HEK293T (cell line): ENCODE data around the gene CADPS2.

Experiments
- ARNT ChIP-seq: fragments of 450-650 bp; IDR thresholded peaks from 2 replicates; pipeline ENCODE4 v1.6.1; 2017; ENCODE audit warnings: mild to moderate bottlenecking
- BHLHE40 ChIP-seq: fragments of 450-650 bp; IDR thresholded peaks from 2 replicates; pipeline ENCODE4 v1.6.1; 2016; ENCODE audit warnings: mild to moderate bottlenecking, moderate library complexity, borderline replicate concordance
- CTBP1 ChIP-seq: fragments of 450-650 bp; IDR thresholded peaks from 2 replicates; pipeline ENCODE4 v1.6.1; 2016; ENCODE audit warnings: borderline replicate concordance
- ELF4 ChIP-seq: fragments of 450-650 bp; IDR thresholded peaks from 2 replicates; pipeline ENCODE4 v1.6.1; 2017; ENCODE audit warnings: antibody characterized with exemption
- FOXA1 ChIP-seq: fragments of 450-650 bp; IDR thresholded peaks from 2 replicates; pipeline ENCODE4 v1.6.1; 2016; ENCODE audit warnings: mild to moderate bottlenecking
- FOXK2 ChIP-seq: fragments of 450-650 bp; IDR thresholded peaks from 2 replicates; pipeline ENCODE4 v1.6.1; 2016; ENCODE audit warnings: mild to moderate bottlenecking
- FOXM1 ChIP-seq: fragments of 450-650 bp; IDR thresholded peaks from 2 replicates; pipeline ENCODE4 v1.6.1; 2017; ENCODE audit warnings: mild to moderate bottlenecking, borderline replicate concordance
- HDGF ChIP-seq: fragments of 450-650 bp; IDR thresholded peaks from 2 replicates; pipeline ENCODE4 v1.6.1; 2017; ENCODE audit warnings: antibody characterized with exemption, borderline replicate concordance
- LEF1 ChIP-seq: fragments of 450-650 bp; IDR thresholded peaks from 2 replicates; pipeline ENCODE4 v1.6.1; 2017; ENCODE audit warnings: mild to moderate bottlenecking, borderline replicate concordance
- NFRKB ChIP-seq: fragments of 450-650 bp; IDR thresholded peaks from 2 replicates; pipeline ENCODE4 v1.6.1; 2016; ENCODE audit warnings: mild to moderate bottlenecking, moderate library complexity
- PKNOX1 ChIP-seq: fragments of 450-650 bp; IDR thresholded peaks from 2 replicates; pipeline ENCODE4 v1.6.1; 2016
- SP1 ChIP-seq: fragments of 450-650 bp; IDR thresholded peaks from 2 replicates; pipeline ENCODE4 v1.6.1; 2017
- SUZ12 ChIP-seq: fragments of 450-650 bp; IDR thresholded peaks from 2 replicates; pipeline ENCODE4 v1.6.1; 2016; ENCODE audit warnings: mild to moderate bottlenecking
- TARDBP ChIP-seq: fragments of 450-650 bp; IDR thresholded peaks from 2 replicates; pipeline ENCODE4 v1.6.1; 2016

GRCh38 chr7:122867471-122867980 lies 18.7 kb downstream of the CADPS2 start:
- TF ChIP-seq LEF1 (no peak), FOXK2 (no peak), TARDBP (no peak), ELF4 (no peak), SUZ12 (no peak), PKNOX1 (no peak), BHLHE40 (no peak), SP1 (no peak), FOXM1 (no peak), ARNT (no peak), NFRKB (no peak), FOXA1 (no peak), CTBP1 (no peak), HDGF (no peak)
